Stimulated activated naive CD4-positive, alpha-beta T cell (primary cell): ENCODE results near the gene OSBP.
"Not testable (repeated sequence)": the region's sequence is repeated elsewhere in the genome, so short reads cannot be mapped to it uniquely, and the experiment has no call there.

Experiments used
- DNase-seq, 6 experiments: peaks; one replicate each; lab custom pipeline; 2025; lab: John Stamatoyannopoulos, UW

OSBP gene

GRCh38 chr11:59615637-59616395, at the start of gene OSBP:
OSBP (minus strand) TSS chr11:59615774; CDS start chr11:59615664, 110 bp downstream.
- DNase-seq = peak; percentile 93 to 100 (median 99)

GRCh38 chr11:59660621-59661020, 45.0 kb upstream of the OSBP start:
- DNase-seq = no peak

GRCh38 chr11:59659981-59660380, 44.4 kb upstream of the OSBP start:
- no peak for DNase-seq

- DNase-seq = no peak
Measured at GRCh38 chr11:59658036-59658435, 42.5 kb upstream of the OSBP start.

- DNase-seq = no peak
Measured at GRCh38 chr11:59654893-59655292, 39.3 kb upstream of the OSBP start.

GRCh38 chr11:59647245-59647980, 31.8 kb upstream of the OSBP start:
- DNase-seq = no peak

GRCh38 chr11:59644528-59644927, 29.0 kb upstream of the OSBP start:
- no peak for DNase-seq

- no peak for DNase-seq
Measured at GRCh38 chr11:59643390-59643789, 27.8 kb upstream of the OSBP start.

GRCh38 chr11:59641156-59641555, 25.6 kb upstream of the OSBP start:
- no peak for DNase-seq

- DNase-seq = no peak
Measured at GRCh38 chr11:59630493-59630892, 14.9 kb upstream of the OSBP start.

GRCh38 chr11:59629996-59630395, 14.4 kb upstream of the OSBP start:
- no peak for DNase-seq

- DNase-seq = not testable (repeated sequence)
Measured at GRCh38 chr11:59626969-59627368, 11.4 kb upstream of the OSBP start.

GRCh38 chr11:59625703-59626102, 10.1 kb upstream of the OSBP start:
- no peak for DNase-seq

- DNase-seq = no peak
Measured at GRCh38 chr11:59617876-59618275, 2.3 kb upstream of the OSBP start.

GRCh38 chr11:59616396-59616982, 915 bp upstream of the OSBP start:
- DNase-seq = no peak

- peak; percentile 66 to 76 (median 72) for DNase-seq
Measured at GRCh38 chr11:59615120-59615636, 396 bp downstream of the OSBP start.

- no peak for DNase-seq
Measured at GRCh38 chr11:59614277-59615119, 1.1 kb downstream of the OSBP start.

GRCh38 chr11:59611570-59612565, 3.7 kb downstream of the OSBP start:
- DNase-seq = no peak

- DNase-seq = no peak
Measured at GRCh38 chr11:59610289-59610688, 5.3 kb downstream of the OSBP start.

- DNase-seq = no peak
Measured at GRCh38 chr11:59607703-59608454, 7.7 kb downstream of the OSBP start.
